Neutrophil (primary cell): ENCODE data around the gene BCL7A.

Experiments used
- H3K27ac ChIP-seq: fragments of 200-600 bp; sonication (generic); 2 replicates; pipeline ENCODE4 v1.5.1; 2016; ENCODE audit warnings: mild to moderate bottlenecking, moderate library complexity
- H3K27me3 ChIP-seq: fragments of 200-600 bp; sonication (generic); 2 replicates; pipeline ENCODE4 v1.6.0; 2016; ENCODE audit warnings: mild to moderate bottlenecking
- H3K36me3 ChIP-seq: fragments of 200-600 bp; sonication (generic); 2 replicates; pipeline ENCODE4 v1.5.1; 2017
- H3K4me1 ChIP-seq, 2 experiments: fragments of 200-600 bp in 1 of 2; sonication (generic) in 1 of 2; 1 replicate in 1 of 2; 2 replicates in 1 of 2; pipeline versions ENCODE4 v1.5.1 to v1.6.1; 2013 to 2016; ENCODE audit warnings: low read depth in 1 of 2, low read length in 1 of 2, mild to moderate bottlenecking in 1 of 2, moderate library complexity in 1 of 2; ENCODE audit not compliant: control insufficient read depth in 1 of 2, insufficient read depth in 1 of 2
- H3K4me3 ChIP-seq, 2 experiments: fragments of 200-600 bp in 1 of 2; sonication (generic) in 1 of 2; 1 replicate in 1 of 2; 2 replicates in 1 of 2; pipeline ENCODE4 v1.5.1; 2013 to 2016; ENCODE audit warnings: low read depth in 1 of 2, low read length in 1 of 2, mild to moderate bottlenecking in 1 of 2, moderate library complexity in 1 of 2
- H3K9me3 ChIP-seq: fragments of 200-600 bp; sonication (generic); 2 replicates; pipeline ENCODE4 v1.5.1; 2016
- CTCF ChIP-seq: fragments of 200-600 bp; sonication (generic); IDR thresholded peaks from 2 replicates; pipeline ENCODE4 v1.5.1; 2016; ENCODE audit warnings: antibody characterized with exemption

BCL7A gene

GRCh38 chr12:122097927-122098756 is 76.5 kb downstream of the BCL7A start:
- Histone ChIP-seq H3K36me3 (no peaks in the 10 kb centered on the region), H3K4me1 (peaks cover 6 to 11% of the 10 kb centered on the region in 2 experiments), H3K4me3 (no peak overlapping the region), H3K9me3 (no peaks in the 10 kb centered on the region), H3K27me3 (no peaks in the 10 kb centered on the region), H3K27ac (no peak overlapping the region)
- no peak for TF ChIP-seq CTCF

- no peak overlapping the region for H3K4me3 ChIP-seq
- TF ChIP-seq CTCF = no peak
- H3K36me3 ChIP-seq = no peaks in the 10 kb centered on the region
- H3K27ac ChIP-seq = no peak overlapping the region
- H3K9me3 ChIP-seq = no peaks in the 10 kb centered on the region
- H3K27me3 ChIP-seq = no peaks in the 10 kb centered on the region
- peaks cover 6 to 11% of the 10 kb centered on the region in 2 experiments for H3K4me1 ChIP-seq
Measured at GRCh38 chr12:122099280-122099749, 77.6 kb downstream of the BCL7A start.

GRCh38 chr12:122099856-122100255 is 78.2 kb downstream of the BCL7A start:
- Histone ChIP-seq H3K4me3 (no peak overlapping the region), H3K9me3 (no peaks in the 10 kb centered on the region), H3K4me1 (peaks cover 9 to 14% of the 10 kb centered on the region in 2 experiments), H3K27ac (no peak overlapping the region), H3K36me3 (no peaks in the 10 kb centered on the region), H3K27me3 (no peaks in the 10 kb centered on the region)
- TF ChIP-seq CTCF = no peak

- Histone ChIP-seq H3K27me3 (no peaks in the 10 kb centered on the region), H3K36me3 (no peaks in the 10 kb centered on the region), H3K4me1 (peaks cover 16 to 21% of the 10 kb centered on the region in 2 experiments), H3K4me3 (no peak overlapping the region), H3K27ac (no peak overlapping the region), H3K9me3 (no peaks in the 10 kb centered on the region)
- no peak for TF ChIP-seq CTCF
Measured at GRCh38 chr12:122100568-122100967, 78.9 kb downstream of the BCL7A start.

- no peaks in the 10 kb centered on the region for H3K27me3 ChIP-seq
- no peak overlapping the region for H3K27ac ChIP-seq
- no peaks in the 10 kb centered on the region for H3K9me3 ChIP-seq
- no peak for TF ChIP-seq CTCF
- peaks cover 23 to 29% of the 10 kb centered on the region in 2 experiments for H3K4me1 ChIP-seq
- no peaks in the 10 kb centered on the region for H3K36me3 ChIP-seq
- H3K4me3 ChIP-seq = no peak overlapping the region
Measured at GRCh38 chr12:122102331-122102730, 80.6 kb downstream of the BCL7A start.
